Breast epithelium (tissue), 4 donors: Measurements from ENCODE around the gene MAPT. TPM values are rescaled to one million over a fixed set of nuclear protein-coding genes. Genes with fewer than 3 reads are reported as not detected.

Experiments used
- DNase-seq, 2 donors: peaks; one replicate each; pipeline ENCODE4 v3.0.0-alpha.2; 2019; ENCODE audit warnings: low spot score in 2 of 2
- H3K27ac ChIP-seq, 2 donors: fragments of 200-600 bp; sonication (generic) in 1 of 2; one replicate each; pipeline ENCODE4 v1.5.1; 2016 to 2019; ENCODE audit warnings: mild to moderate bottlenecking in 1 of 2
- H3K27me3 ChIP-seq, 2 donors: fragments of 200-600 bp; sonication (generic) in 1 of 2; one replicate each; pipeline versions ENCODE4 v1.5.1 to v1.6.0; 2017 to 2019; ENCODE audit warnings: control low read depth in 1 of 2, mild to moderate bottlenecking in 1 of 2
- H3K36me3 ChIP-seq: fragments of 200-600 bp; one replicate; pipeline ENCODE4 v1.5.1; 2019
- H3K4me1 ChIP-seq, 2 donors: fragments of 200-600 bp; sonication (generic); one replicate each; pipeline ENCODE4 v1.5.1; 2016 to 2019; ENCODE audit warnings: control low read depth in 1 of 2
- H3K4me3 ChIP-seq, 3 donors: fragments of 200-600 bp; sonication (generic); 1 replicate in 2 of 3; 2 replicates in 1 of 3; pipeline ENCODE4 v1.5.1; 2016 to 2019; ENCODE audit warnings: mild to moderate bottlenecking in 3 of 3, moderate library complexity in 2 of 3
- H3K9me3 ChIP-seq, 2 donors: fragments of 200-600 bp; sonication (generic) in 1 of 2; one replicate each; pipeline ENCODE4 v1.5.1; 2016 to 2019; ENCODE audit warnings: control low read depth in 1 of 2
- POLR2A ChIP-seq: fragments of 450-650 bp; IDR thresholded peaks from one replicate; pipeline ENCODE4 v1.6.1; 2016; ENCODE audit warnings: antibody characterized with exemption, mild to moderate bottlenecking, moderate library complexity
- POLR2AphosphoS5 ChIP-seq, 3 donors: sonication (generic); formaldehyde crosslinking; IDR thresholded peaks; one replicate each; pipeline ENCODE4 v1.6.1; 2017; ENCODE audit warnings: antibody characterized with exemption in 3 of 3
- intact Hi-C: fragments of 100-400 bp; cut with DNase I; formaldehyde crosslinking; loops from one replicate; pipeline ENCODE4 v1.15.1; 2023; ENCODE audit warnings: low total_unique reads
- total RNA-seq, 3 donors: library from RNA; depleted of rRNA; stranded (reverse); fragments of >200 nt; gene quantifications; one replicate each; pipeline ENCODE4 v1.1.0, GENCODE V29; 2016
- TF ChIP-seq, protein P1 (sequence below), 3 donors: fragments of 450-650 bp; IDR thresholded peaks; one replicate each; pipeline ENCODE4 v1.5.1; 2016 to 2017; ENCODE audit warnings: antibody characterized with exemption in 3 of 3, mild to moderate bottlenecking in 3 of 3, moderate library complexity in 3 of 3

MAPT gene
- total RNA-seq, 3 donors from 2014 or later, result 9.9 to 15.1 (median 12.4) TPM

GRCh38 chr17:46031440-46031839 is 137.1 kb downstream of the MAPT start:
- Histone ChIP-seq H3K27me3 (no peaks in the 10 kb centered on the region), H3K36me3 (peaks cover 19% of the 10 kb centered on the region), H3K4me1 (no peaks in the 10 kb centered on the region), H3K27ac (no peak overlapping the region), H3K4me3 (no peak overlapping the region), H3K9me3 (no peaks in the 10 kb centered on the region)
- intact Hi-C loops, result no loop called here
- no peak for TF ChIP-seq POLR2A
- TF ChIP-seq POLR2AphosphoS5 (IDR thresholded peaks at IDR 0.05), result no peak
- TF ChIP-seq, protein P1, sequence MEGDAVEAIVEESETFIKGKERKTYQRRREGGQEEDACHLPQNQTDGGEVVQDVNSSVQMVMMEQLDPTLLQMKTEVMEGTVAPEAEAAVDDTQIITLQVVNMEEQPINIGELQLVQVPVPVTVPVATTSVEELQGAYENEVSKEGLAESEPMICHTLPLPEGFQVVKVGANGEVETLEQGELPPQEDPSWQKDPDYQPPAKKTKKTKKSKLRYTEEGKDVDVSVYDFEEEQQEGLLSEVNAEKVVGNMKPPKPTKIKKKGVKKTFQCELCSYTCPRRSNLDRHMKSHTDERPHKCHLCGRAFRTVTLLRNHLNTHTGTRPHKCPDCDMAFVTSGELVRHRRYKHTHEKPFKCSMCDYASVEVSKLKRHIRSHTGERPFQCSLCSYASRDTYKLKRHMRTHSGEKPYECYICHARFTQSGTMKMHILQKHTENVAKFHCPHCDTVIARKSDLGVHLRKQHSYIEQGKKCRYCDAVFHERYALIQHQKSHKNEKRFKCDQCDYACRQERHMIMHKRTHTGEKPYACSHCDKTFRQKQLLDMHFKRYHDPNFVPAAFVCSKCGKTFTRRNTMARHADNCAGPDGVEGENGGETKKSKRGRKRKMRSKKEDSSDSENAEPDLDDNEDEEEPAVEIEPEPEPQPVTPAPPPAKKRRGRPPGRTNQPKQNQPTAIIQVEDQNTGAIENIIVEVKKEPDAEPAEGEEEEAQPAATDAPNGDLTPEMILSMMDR (IDR thresholded peaks at IDR 0.05), result no peak
- DNase-seq, result no peak

GRCh38 chr17:46031920-46032319 is 137.6 kb downstream of the MAPT start:
- Histone ChIP-seq H3K27ac (no peak overlapping the region), H3K27me3 (no peaks in the 10 kb centered on the region), H3K36me3 (peaks cover 19% of the 10 kb centered on the region), H3K4me3 (no peak overlapping the region), H3K9me3 (no peaks in the 10 kb centered on the region), H3K4me1 (no peaks in the 10 kb centered on the region)
- DNase-seq, result no peak
- TF ChIP-seq, protein P1 (IDR thresholded peaks at IDR 0.05), result no peak
- TF ChIP-seq POLR2AphosphoS5 (IDR thresholded peaks at IDR 0.05), result no peak
- TF ChIP-seq POLR2A, result no peak
- intact Hi-C loops, result no loop called here

GRCh38 chr17:46032909-46033308 is 138.6 kb downstream of the MAPT start:
- peaks cover 19% of the 10 kb centered on the region for H3K36me3 ChIP-seq
- H3K27me3 ChIP-seq, result no peaks in the 10 kb centered on the region
- DNase-seq, result peak in 1 of 2 donors; percentile 15
- no peak overlapping the region for H3K4me3 ChIP-seq
- TF ChIP-seq, protein P1 (IDR thresholded peaks at IDR 0.05), result no peak
- no peak for TF ChIP-seq POLR2AphosphoS5 (IDR thresholded peaks at IDR 0.05)
- TF ChIP-seq POLR2A, result no peak
- H3K27ac ChIP-seq, result no peak overlapping the region
- intact Hi-C loops, result no loop called here
- no peaks in the 10 kb centered on the region for H3K9me3 ChIP-seq
- no peaks in the 10 kb centered on the region for H3K4me1 ChIP-seq

- no peaks in the 10 kb centered on the region for H3K9me3 ChIP-seq
- H3K27ac ChIP-seq, result peak overlapping the region in 1 of 2 donors; percentile 20
- peaks cover 19% of the 10 kb centered on the region for H3K36me3 ChIP-seq
- H3K4me3 ChIP-seq, result no peak overlapping the region
- TF ChIP-seq POLR2AphosphoS5 (IDR thresholded peaks at IDR 0.05) (no peak), POLR2A (no peak)
- TF ChIP-seq, protein P1 (IDR thresholded peaks at IDR 0.05), result no peak
- intact Hi-C loops, result no loop called here
- no peaks in the 10 kb centered on the region for H3K4me1 ChIP-seq
- DNase-seq, result no peak
- no peaks in the 10 kb centered on the region for H3K27me3 ChIP-seq
Measured at GRCh38 chr17:46033392-46033791, 139.0 kb downstream of the MAPT start.

DNA sequence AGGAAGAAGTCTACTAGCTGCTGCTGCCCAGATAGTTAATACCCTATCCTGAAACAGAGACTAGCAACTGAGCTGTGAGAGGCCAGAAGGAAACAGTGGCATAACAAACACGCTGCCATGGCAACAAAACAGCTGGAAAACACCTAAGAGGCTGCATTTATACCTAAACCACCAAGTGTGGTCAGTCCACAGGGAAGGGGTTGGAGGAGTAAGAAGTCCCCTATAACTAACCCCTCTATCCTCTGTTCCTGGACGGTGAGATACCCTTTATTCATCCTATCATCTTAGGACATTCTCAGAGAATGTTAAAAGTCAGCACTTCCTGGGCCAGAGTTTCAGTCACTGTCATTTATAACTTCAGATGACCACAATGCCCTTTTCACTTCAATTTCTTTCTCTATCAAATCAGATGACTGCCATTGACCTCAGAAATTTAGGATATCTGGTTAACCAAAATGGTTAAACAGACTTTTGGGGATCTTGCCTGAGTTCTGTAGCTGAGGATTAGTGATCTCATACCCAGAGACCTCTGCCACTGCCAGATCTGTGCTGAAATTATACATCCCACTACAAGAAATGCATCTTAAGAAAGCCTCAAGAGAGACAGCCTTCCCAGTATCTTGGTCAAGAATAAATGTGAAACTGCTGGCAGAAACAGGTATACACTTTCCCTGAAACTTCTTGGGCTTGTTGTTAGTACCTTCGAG is 140.9 kb downstream of the MAPT start:
- Histone ChIP-seq H3K36me3 (peaks cover 24% of the 10 kb centered on the region), H3K4me3 (no peak overlapping the region), H3K4me1 (no peaks in the 10 kb centered on the region), H3K27me3 (no peaks in the 10 kb centered on the region), H3K27ac (peak overlapping the region in 1 of 2 donors; percentile 9), H3K9me3 (no peaks in the 10 kb centered on the region)
- TF ChIP-seq, protein P1 (IDR thresholded peaks at IDR 0.05), result no peak
- TF ChIP-seq POLR2A (no peak), POLR2AphosphoS5 (IDR thresholded peaks at IDR 0.05) (no peak)
- DNase-seq, result no peak
- intact Hi-C loops, result no loop called here
